ENCODE data around the gene INSL3. TPM values are rescaled to one million over a fixed set of nuclear protein-coding genes. Genes with fewer than 3 reads are reported as not detected.
A peak's percentile ranks its signal among the peaks of the same experiment; 100 is the strongest.

Gene INSL3
- total and polyA plus RNA-seq, 2 of the 13 experiments (the other 11 are each of a cell fraction or from before 2014, with no cell fraction given) = 0.30 TPM; not detected in 1

GRCh38 chr19:17796013-17796837, 25.1 kb downstream of the INSL3 start (continued):
- TF ChIP-seq CTCF (CRISPR knock-in tag; IDR thresholded peaks at IDR 0.05) = peak; percentile 19; the same call in 1 of the 2 replicates
- no peak for TF ChIP-seq ZNF557 (CRISPR knock-in tag; IDR thresholded peaks at IDR 0.05)
- TF ChIP-seq KLF16 (CRISPR knock-in tag; IDR thresholded peaks at IDR 0.05) = no peak
- no peak for TF ChIP-seq SKIL (CRISPR knock-in tag; IDR thresholded peaks at IDR 0.05; ENCODE audit: borderline replicate concordance)
- TF ChIP-seq ZNF143 (CRISPR knock-in tag; IDR thresholded peaks at IDR 0.05) = no peak
- TF ChIP-seq ZNF430 (CRISPR knock-in tag; IDR thresholded peaks at IDR 0.05) = no peak
- TF ChIP-seq MNT (IDR thresholded peaks at IDR 0.05) = no peak
- no peak for TF ChIP-seq ZNF496 (CRISPR knock-in tag; IDR thresholded peaks at IDR 0.05; ENCODE audit: insufficient replicate concordance)
- 0 out of 2 replicates have a peak, but pooled peaks have one; percentile 45 for TF ChIP-seq KDM3A (CRISPR knock-in tag; IDR thresholded peaks at IDR 0.05; ENCODE audit: low read depth)
- no peak for TF ChIP-seq ZNF616 (CRISPR knock-in tag; IDR thresholded peaks at IDR 0.05; ENCODE audit: low read depth)
- TF ChIP-seq ZNF3 (CRISPR knock-in tag; IDR thresholded peaks at IDR 0.05) = no peak
- no peak for TF ChIP-seq ZNF598 (CRISPR knock-in tag; IDR thresholded peaks at IDR 0.05; ENCODE audit: borderline replicate concordance)
- no peak for TF ChIP-seq ZNF296 (CRISPR knock-in tag; conservative IDR thresholded peaks at IDR 0.05)
- TF ChIP-seq SOX5 (CRISPR knock-in tag; IDR thresholded peaks at IDR 0.05; ENCODE audit: borderline replicate concordance) = peak; percentile 33; the same call in 1 of the 2 replicates
- no peak for TF ChIP-seq ZFYVE20 (CRISPR knock-in tag; IDR thresholded peaks at IDR 0.05; ENCODE audit: borderline replicate concordance, low read depth)
- no peak for TF ChIP-seq HMG20B (CRISPR knock-in tag; conservative IDR thresholded peaks at IDR 0.05)
- TF ChIP-seq ARID3A (IDR thresholded peaks at IDR 0.05; ENCODE audit: low read depth, low read length) = no peak
- no peak for TF ChIP-seq ZFP91 (CRISPR knock-in tag; IDR thresholded peaks at IDR 0.05; ENCODE audit: borderline replicate concordance)
- no peak for TF ChIP-seq NR1H2 (CRISPR knock-in tag; IDR thresholded peaks at IDR 0.05; ENCODE audit: borderline replicate concordance, low read depth)
- peak; percentile 4; the same call in 1 of the 2 replicates for TF ChIP-seq HNF4A (CRISPR knock-in tag; IDR thresholded peaks at IDR 0.05)
- TF ChIP-seq HOXA5 (CRISPR knock-in tag; IDR thresholded peaks at IDR 0.05) = no peak
